ENCODE measurements around the gene DPP6.

Gene DPP6

DNA sequence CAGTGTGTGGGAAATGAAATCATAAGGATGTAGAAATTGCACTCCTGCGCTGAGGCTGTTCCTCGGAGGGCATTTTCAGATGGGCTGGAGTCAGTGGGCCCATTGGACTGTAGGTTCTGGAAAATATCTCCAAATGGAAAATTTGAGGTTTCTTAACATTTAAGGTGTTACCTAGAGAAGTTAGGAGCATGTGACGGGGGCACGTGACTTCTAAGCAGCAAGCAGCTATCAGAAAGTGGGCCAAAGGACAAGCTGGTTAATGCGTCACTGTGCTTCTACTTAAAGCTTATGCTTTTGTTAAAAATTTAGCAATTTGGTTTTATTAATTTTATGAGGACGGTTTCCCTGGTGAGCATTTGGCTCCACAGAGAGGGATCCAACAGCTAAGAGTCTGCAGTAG lies 298.7 kb downstream of the DPP6 start:
- no peaks in the 10 kb centered on the region for H3K4me1 ChIP-seq (ENCODE audit: low read depth, poor library complexity, severe bottlenecking)
- H3K4me2 ChIP-seq = no peak overlapping the region
- no peak overlapping the region for H3K9ac ChIP-seq
- no peak overlapping the region for H2AFZ ChIP-seq (ENCODE audit: low read depth)
- no peaks in the 10 kb centered on the region for H3K36me3 ChIP-seq (ENCODE audit: insufficient read depth)
- no peaks in the 10 kb centered on the region for H3K79me2 ChIP-seq (ENCODE audit: insufficient read depth, low read depth)
- no peak overlapping the region for H3K4me3 ChIP-seq (IDR thresholded peaks at IDR 0.05; ENCODE audit: insufficient read depth, low read depth, low read length)
- H4K20me1 ChIP-seq (ENCODE audit: insufficient read depth) = no peaks in the 10 kb centered on the region
- TF ChIP-seq, protein P1, sequence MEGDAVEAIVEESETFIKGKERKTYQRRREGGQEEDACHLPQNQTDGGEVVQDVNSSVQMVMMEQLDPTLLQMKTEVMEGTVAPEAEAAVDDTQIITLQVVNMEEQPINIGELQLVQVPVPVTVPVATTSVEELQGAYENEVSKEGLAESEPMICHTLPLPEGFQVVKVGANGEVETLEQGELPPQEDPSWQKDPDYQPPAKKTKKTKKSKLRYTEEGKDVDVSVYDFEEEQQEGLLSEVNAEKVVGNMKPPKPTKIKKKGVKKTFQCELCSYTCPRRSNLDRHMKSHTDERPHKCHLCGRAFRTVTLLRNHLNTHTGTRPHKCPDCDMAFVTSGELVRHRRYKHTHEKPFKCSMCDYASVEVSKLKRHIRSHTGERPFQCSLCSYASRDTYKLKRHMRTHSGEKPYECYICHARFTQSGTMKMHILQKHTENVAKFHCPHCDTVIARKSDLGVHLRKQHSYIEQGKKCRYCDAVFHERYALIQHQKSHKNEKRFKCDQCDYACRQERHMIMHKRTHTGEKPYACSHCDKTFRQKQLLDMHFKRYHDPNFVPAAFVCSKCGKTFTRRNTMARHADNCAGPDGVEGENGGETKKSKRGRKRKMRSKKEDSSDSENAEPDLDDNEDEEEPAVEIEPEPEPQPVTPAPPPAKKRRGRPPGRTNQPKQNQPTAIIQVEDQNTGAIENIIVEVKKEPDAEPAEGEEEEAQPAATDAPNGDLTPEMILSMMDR (conservative IDR thresholded peaks at IDR 0.05; ENCODE audit: low read depth, low read length) = no peak
- H3K27me3 ChIP-seq (ENCODE audit: insufficient read depth, low read depth) = no peaks in the 10 kb centered on the region
- no peak overlapping the region for H3K27ac ChIP-seq

DNA sequence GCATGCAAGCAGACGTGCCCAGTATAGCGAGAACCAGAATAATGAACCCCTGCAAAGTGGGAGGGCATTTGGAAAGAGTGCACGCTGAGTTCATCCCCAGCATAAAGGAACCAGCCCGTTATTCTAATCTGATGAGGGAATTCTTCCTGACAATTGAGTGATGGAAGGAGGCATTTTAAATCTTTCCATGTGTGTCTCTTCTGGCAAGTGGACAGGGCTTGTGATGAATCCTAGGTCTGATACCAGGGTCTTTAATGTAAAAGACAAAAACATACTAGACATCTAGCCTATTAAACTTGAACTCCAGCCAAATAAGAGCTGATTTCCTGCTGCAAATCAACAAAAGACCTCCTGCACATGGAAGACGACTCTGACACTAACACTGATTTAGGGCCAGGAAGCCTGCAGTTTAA lies 301.2 kb downstream of the DPP6 start:
- Histone ChIP-seq H3K79me2 (ENCODE audit: insufficient read depth, low read depth) (no peaks in the 10 kb centered on the region), H3K27me3 (ENCODE audit: insufficient read depth, low read depth) (no peaks in the 10 kb centered on the region), H3K4me1 (ENCODE audit: low read depth, poor library complexity, severe bottlenecking) (no peaks in the 10 kb centered on the region), H3K4me3 (IDR thresholded peaks at IDR 0.05; ENCODE audit: insufficient read depth, low read depth, low read length) (no peak overlapping the region), H3K4me2 (no peak overlapping the region), H3K9ac (no peak overlapping the region), H4K20me1 (ENCODE audit: insufficient read depth) (no peaks in the 10 kb centered on the region), H3K27ac (no peak overlapping the region), H3K36me3 (ENCODE audit: insufficient read depth) (no peaks in the 10 kb centered on the region), H2AFZ (ENCODE audit: low read depth) (no peak overlapping the region)
- TF ChIP-seq, protein P1 (conservative IDR thresholded peaks at IDR 0.05; ENCODE audit: low read depth, low read length) = no peak

DNA sequence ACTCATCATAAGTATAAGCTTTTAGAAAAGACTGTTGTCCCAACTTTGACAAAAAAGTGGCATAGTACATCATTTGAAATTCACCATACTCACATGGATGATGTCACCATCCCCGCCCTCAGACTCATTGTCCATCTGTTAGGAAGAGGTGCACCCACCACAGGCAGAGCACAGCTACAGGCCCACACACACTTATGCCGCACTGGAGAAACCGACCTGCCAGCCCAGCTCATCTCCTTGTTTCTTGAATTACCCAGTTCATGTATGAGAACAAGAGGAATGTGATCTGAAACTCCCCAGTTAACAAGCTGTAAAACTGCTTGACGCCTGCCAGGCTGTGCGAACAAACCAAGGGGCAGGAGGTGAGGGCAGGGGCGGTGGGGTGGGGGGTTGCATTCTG lies 312.0 kb downstream of the DPP6 start:
- no peak overlapping the region for H3K4me2 ChIP-seq
- no peaks in the 10 kb centered on the region for H4K20me1 ChIP-seq (ENCODE audit: insufficient read depth)
- H3K27me3 ChIP-seq (ENCODE audit: insufficient read depth, low read depth) = no peaks in the 10 kb centered on the region
- no peak overlapping the region for H3K9ac ChIP-seq
- no peaks in the 10 kb centered on the region for H3K79me2 ChIP-seq (ENCODE audit: insufficient read depth, low read depth)
- no peak overlapping the region for H3K4me3 ChIP-seq (IDR thresholded peaks at IDR 0.05; ENCODE audit: insufficient read depth, low read depth, low read length)
- H3K4me1 ChIP-seq (ENCODE audit: low read depth, poor library complexity, severe bottlenecking) = no peaks in the 10 kb centered on the region
- no peaks in the 10 kb centered on the region for H3K36me3 ChIP-seq (ENCODE audit: insufficient read depth)
- TF ChIP-seq, protein P1 (conservative IDR thresholded peaks at IDR 0.05; ENCODE audit: low read depth, low read length) = no peak
- no peak overlapping the region for H3K27ac ChIP-seq
- H2AFZ ChIP-seq (ENCODE audit: low read depth) = no peak overlapping the region

DNA sequence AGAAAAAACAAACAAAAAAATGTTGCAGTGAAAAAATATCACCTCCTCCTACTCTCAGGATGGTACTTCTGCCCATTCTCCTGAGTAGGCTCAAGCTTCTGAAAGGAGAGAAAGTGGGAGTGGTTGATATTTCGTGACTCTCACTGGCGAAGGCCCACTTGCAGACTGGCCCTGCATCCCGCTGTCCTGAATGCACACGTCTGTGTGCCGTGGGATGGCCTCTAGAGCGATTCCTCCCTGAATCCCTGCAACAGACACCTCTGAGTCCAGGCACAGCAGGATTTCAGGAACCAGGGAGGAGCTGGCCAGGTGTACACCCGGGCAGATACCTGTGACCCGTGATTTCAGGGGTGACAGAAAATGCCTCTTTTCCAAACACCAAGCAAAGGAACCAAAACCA lies 319.2 kb downstream of the DPP6 start:
- no peaks in the 10 kb centered on the region for H3K79me2 ChIP-seq (ENCODE audit: insufficient read depth, low read depth)
- no peak overlapping the region for H3K4me2 ChIP-seq
- H3K9ac ChIP-seq = no peak overlapping the region
- H2AFZ ChIP-seq (ENCODE audit: low read depth) = no peak overlapping the region
- H3K27ac ChIP-seq = no peak overlapping the region
- TF ChIP-seq, protein P1 (conservative IDR thresholded peaks at IDR 0.05; ENCODE audit: low read depth, low read length) = no peak
- H3K36me3 ChIP-seq (ENCODE audit: insufficient read depth) = no peaks in the 10 kb centered on the region
- no peaks in the 10 kb centered on the region for H3K27me3 ChIP-seq (ENCODE audit: insufficient read depth, low read depth)
- no peaks in the 10 kb centered on the region for H3K4me1 ChIP-seq (ENCODE audit: low read depth, poor library complexity, severe bottlenecking)
- no peak overlapping the region for H3K4me3 ChIP-seq (IDR thresholded peaks at IDR 0.05; ENCODE audit: insufficient read depth, low read depth, low read length)
- H4K20me1 ChIP-seq (ENCODE audit: insufficient read depth) = no peaks in the 10 kb centered on the region
